ENCODE measurements around the gene PEX5.
"Not testable (repeated sequence)": the region's sequence is repeated elsewhere in the genome, so short reads cannot be mapped to it uniquely, and the experiment has no call there.

The PEX5 gene

DNA sequence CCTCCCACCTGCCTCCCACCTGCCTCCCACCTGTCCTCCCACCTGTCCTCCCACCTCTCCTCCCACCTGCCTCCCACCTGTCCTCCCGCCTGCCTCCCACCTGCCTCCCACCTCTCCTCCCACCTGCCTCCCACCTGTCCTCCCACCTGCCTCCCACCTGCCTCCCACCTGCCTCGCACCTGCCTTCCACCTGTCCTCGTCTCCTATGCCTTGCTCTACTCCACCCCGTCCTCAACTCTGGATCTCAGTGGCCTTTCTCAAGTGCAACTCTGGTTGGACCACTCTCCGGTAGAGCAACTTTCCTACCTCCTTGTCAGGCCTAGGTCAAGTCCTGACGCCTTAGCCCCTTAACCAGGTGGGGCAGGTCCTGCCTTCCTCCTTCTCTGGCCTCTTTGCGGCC is 29.3 kb upstream of the PEX5 start:
- DNase-seq (ENCODE audit: low read depth), result no peak

- no peak for DNase-seq (ENCODE audit: low read depth)
These were observed 28.2 kb upstream of the PEX5 start for GRCh38 chr12:7161327-7161726.

- peak; percentile 82 for DNase-seq (ENCODE audit: low read depth)
These were observed 27.7 kb upstream of the PEX5 start for GRCh38 chr12:7161811-7162210.

DNA sequence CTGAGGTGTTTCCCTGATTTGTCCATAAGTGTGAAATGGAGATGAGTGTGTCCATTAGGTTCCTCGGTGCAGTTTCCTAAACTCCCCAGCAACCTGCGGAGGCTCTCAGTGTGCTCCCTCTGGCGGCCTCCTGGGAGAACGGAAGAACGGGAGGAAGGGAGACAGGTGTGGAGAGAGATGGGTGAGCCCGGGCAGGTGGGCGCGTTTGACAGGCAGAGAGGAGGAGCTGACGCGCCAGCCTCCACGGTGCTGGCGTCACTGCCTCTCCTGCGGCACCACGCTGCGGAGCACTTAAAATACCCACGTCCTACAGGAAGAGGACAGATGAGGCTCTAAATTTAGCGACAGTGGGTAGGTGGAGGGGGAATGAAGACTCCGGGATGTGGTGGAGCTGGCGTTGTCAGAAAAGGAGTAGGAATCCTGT is 26.8 kb upstream of the PEX5 start:
- peak; percentile 12 for DNase-seq (ENCODE audit: low read depth)

- DNase-seq (ENCODE audit: low read depth), result no peak
These were observed 19.5 kb upstream of the PEX5 start for GRCh38 chr12:7169951-7170350.

- DNase-seq (ENCODE audit: low read depth), result no peak
These were observed 17.6 kb upstream of the PEX5 start for GRCh38 chr12:7171854-7172253.

DNA sequence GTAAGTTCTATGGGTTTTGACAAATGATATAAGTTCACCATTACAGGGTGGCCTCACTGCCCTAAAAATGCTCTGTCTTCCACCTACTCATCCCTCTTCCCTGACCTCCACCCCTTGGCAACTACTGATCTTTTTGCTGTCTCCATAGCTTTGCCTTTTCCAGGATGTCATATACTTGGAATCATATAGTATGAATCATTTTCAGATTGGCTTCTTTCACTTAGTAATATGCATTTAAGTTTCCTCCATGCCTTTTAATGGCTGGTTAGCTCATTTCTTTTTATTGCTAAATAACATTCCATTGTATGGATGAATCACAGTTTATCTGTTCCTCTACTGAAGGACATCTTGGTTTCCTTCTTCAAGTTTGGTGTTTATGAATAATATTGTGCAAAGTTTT is 14.0 kb upstream of the PEX5 start:
- peak; percentile 71 for DNase-seq (ENCODE audit: low read depth)

- no peak for DNase-seq (ENCODE audit: low read depth)
These were observed 12.9 kb upstream of the PEX5 start for GRCh38 chr12:7176595-7176994.

DNA sequence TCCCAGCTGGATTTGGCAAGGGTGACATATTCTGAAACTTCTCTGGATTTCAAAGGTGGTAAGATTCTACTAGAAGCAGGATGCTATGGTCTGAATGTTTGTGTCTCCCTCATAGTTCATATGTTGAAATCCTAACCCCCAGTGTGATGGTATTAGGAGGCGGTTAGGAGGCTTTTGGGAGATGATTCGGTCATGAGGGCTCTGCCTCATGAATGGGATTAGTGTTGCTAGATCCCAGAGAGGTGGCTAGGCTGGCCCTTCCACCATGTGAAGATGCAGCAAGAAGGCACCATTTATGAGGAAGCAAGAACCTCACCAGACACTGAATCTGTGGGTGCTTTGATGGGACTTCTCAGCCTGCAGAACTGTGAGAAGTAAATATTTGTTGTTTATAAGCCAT is 11.0 kb upstream of the PEX5 start:
- no peak for DNase-seq (ENCODE audit: low read depth)

GRCh38 chr12:7180685-7181084 is 8.8 kb upstream of the PEX5 start:
- no peak for DNase-seq (ENCODE audit: low read depth)

GRCh38 chr12:7186058-7186457 is 3.4 kb upstream of the PEX5 start:
- DNase-seq (ENCODE audit: low read depth), result not testable (repeated sequence)

GRCh38 chr12:7188562-7189397 is 706 bp upstream of the PEX5 start:
- peak; percentile 71 for DNase-seq (ENCODE audit: low read depth)

DNA sequence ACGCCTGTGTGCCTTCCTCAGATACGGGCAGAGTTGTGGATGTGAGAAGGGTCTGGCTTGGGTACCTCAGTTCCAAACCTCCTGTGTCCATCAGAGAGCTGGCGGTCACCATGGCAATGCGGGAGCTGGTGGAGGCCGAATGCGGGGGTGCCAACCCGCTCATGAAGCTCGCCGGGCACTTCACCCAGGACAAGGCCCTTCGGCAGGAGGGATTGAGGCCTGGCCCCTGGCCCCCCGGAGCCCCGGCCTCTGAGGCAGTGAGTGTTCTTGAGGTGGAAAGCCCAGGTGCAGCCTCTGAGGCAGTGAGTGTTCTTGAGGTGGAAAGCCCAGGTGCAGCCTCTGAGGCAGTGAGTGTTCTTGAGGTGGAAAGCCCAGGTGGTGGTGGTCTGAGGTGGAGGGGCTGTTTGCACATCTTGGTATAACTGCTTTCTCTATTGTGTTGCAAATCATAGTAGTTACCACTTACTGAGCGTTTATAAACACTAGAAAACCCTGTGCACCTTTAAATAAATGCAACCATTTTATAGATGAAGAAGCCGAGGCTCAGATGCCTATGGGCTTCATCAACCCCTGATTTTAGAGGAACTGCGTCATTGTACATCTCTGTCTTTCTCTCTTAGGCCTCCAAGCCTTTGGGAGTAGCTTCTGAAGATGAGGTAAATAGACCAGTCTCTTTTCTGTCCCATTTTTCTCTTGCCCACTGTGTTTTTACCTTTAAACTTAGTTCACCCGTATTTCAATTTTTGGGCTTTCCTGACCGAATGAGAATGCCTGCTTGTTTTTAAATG is 976 bp downstream of the PEX5 start:
- peak; percentile 6 for DNase-seq (ENCODE audit: low read depth)

DNA sequence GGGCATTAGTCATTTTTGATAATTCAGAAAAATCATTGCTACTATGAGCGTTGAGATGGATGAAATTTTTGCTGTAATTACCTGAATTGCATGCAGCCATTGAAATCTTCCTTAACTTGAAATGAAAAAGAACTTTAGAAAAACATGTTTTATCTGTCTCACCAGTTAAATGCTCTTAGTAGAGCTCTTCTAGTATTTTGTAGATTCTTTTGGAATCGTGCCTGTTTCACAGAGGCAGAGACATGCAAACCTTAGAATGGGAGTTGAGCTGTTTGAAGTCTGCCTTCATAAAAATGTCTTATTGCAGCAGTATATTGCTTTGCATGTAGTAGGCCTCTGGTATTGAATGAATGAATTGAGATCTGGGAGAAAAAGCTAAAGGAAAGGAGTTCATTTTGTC is 4.2 kb downstream of the PEX5 start:
- DNase-seq (ENCODE audit: low read depth), result no peak

- DNase-seq (ENCODE audit: low read depth), result no peak
These were observed 8.4 kb downstream of the PEX5 start for GRCh38 chr12:7197841-7198240.

GRCh38 chr12:7203109-7203508 is 13.6 kb downstream of the PEX5 start:
- DNase-seq (ENCODE audit: low read depth), result no peak

DNA sequence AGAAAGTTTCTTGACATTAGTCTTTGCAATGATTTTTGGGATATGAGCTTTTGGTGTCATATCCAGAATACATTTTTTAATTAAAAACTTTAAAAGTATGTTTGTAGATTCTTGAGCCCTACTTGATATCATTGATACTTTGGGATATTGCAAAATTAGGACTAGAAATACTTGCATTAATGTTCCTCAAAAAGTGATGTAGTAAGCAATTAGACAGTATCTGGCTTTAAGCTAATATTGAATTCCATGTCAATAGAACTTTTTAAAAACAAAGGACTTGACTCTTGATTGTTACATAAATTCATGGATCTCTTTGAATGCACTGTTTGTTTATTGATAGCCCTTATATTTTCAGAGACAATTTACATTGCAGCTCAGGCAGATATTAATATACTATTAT is 15.6 kb downstream of the PEX5 start:
- no peak for DNase-seq (ENCODE audit: low read depth)

GRCh38 chr12:7206691-7207090 is 17.2 kb downstream of the PEX5 start:
- no peak for DNase-seq (ENCODE audit: low read depth)

DNA sequence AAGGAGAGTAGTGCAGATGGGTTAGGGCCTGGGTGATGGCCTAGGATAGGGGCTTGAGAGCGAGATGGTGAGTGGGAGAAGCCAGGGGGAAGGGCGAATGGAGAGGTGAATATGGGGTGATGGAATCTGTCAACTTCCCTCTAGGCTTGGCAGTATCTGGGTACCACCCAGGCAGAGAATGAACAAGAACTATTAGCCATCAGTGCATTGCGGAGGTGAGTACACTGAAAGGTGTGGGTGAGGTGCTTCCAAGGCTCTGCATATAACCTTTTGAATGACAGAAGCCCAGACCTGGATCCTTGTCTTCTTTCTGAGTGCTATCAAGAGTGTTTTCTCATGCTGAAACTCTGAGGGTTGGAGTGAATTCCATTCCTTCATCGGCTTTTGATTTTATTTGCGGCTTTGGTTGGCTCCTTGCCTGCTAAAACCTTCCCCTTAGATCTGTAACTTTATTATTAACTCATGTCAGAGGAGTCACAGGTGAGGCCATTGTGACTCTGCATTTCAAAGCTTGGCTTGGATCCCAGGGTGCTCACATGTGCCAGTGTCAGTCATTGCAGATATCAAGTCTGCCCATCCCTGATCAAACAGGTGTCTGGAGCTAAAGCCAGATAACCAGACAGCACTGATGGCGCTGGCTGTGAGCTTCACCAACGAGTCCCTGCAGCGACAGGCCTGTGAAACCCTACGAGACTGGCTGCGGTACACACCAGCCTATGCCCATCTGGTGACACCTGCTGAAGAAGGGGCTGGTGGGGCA is 18.6 kb downstream of the PEX5 start:
- no peak for DNase-seq (ENCODE audit: low read depth)

- DNase-seq (ENCODE audit: low read depth), result no peak
These were observed 20.5 kb downstream of the PEX5 start for GRCh38 chr12:7209958-7210357.

DNA sequence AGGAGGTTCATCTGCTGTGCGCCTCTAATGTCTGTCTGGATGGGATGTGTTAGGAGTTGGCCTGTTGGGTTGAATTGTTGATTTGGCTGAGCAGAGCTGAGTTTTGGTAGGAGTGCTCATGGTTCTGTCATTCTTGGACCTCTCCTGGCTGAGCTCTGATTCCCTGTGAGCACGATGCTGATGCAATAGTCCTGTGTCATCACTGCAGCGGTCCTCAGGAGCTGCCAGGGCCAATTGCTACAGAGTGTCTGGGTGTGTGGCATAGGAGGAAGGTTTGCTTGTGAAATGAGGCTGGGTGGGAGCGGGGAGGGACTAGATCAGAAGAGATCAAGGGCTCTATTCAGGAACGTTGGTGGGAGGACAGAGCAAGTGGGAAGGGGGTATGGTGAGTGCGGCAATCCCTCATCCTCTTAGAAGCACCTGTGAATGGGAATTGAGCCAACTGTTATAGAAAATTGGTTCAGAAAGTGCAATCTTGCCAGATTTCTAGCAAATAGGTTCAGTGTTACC is 21.2 kb downstream of the PEX5 start:
- no peak for DNase-seq (ENCODE audit: low read depth)

DNA sequence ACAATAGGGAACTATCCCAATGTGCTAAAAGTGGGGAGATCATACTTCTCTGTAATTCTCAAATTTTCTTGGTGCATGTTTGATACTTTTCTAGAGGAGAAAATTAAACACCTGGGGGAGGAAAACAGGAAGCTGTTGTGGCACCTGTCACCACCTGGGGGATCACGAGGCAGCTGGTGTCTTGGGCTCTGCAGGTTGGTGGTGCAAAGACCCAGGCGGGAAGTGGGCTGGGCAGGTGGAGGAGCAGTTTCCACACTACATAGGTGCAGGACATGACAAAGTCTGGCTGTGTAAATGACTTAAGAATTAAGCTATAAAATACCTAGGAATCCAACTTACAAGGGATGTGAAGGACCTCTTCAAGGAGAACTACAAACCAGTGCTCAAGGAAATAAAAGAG is 23.2 kb downstream of the PEX5 start:
- no peak for DNase-seq (ENCODE audit: low read depth)

Measured in amniotic epithelial cell (primary cell).